Astrocyte (in vitro differentiated cells and primary cell): Measurements from ENCODE around the gene RNASE12.
"Not testable (repeated sequence)": the region's sequence is repeated elsewhere in the genome, so short reads cannot be mapped to it uniquely, and the experiment has no call there.

Source experiments
- EZH2 ChIP-seq: IDR thresholded peaks from 2 replicates; pipeline ENCODE4 v1.6.1; 2012; ENCODE audit warnings: mild to moderate bottlenecking, low read length, inconsistent platforms; ENCODE audit not compliant: insufficient read depth
- TF ChIP-seq, protein P1 (sequence below): IDR thresholded peaks from 2 replicates; pipeline ENCODE4 v1.5.1; 2011; ENCODE audit warnings: low read depth, mild to moderate bottlenecking, inconsistent platforms, low read length, moderate library complexity; ENCODE audit not compliant: insufficient read depth

DNA sequence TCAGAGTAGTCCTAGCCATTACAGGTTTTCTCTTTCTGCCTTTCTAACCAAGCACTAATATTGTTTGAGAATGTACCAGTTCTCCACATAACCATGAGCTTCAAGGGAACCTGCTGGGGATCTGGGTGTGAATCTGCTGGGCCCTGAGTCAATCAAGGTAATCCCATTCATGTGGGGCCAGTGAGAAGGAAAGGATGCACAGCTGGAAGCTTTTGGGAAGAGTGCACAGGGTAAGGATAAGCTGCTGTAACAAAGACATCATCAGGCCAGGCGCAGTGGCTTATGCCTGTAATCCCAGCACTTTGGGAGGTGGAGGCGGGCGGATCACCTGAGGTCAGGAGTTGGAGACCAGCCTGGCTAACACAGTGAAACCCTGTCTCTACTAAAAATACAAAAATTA, 4.5 kb upstream of the RNASE12 start:
- TF ChIP-seq, protein P1, sequence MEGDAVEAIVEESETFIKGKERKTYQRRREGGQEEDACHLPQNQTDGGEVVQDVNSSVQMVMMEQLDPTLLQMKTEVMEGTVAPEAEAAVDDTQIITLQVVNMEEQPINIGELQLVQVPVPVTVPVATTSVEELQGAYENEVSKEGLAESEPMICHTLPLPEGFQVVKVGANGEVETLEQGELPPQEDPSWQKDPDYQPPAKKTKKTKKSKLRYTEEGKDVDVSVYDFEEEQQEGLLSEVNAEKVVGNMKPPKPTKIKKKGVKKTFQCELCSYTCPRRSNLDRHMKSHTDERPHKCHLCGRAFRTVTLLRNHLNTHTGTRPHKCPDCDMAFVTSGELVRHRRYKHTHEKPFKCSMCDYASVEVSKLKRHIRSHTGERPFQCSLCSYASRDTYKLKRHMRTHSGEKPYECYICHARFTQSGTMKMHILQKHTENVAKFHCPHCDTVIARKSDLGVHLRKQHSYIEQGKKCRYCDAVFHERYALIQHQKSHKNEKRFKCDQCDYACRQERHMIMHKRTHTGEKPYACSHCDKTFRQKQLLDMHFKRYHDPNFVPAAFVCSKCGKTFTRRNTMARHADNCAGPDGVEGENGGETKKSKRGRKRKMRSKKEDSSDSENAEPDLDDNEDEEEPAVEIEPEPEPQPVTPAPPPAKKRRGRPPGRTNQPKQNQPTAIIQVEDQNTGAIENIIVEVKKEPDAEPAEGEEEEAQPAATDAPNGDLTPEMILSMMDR = not testable (repeated sequence)
- TF ChIP-seq EZH2 = not testable (repeated sequence)
